Measurements from ENCODE around the gene AOPEP.

AOPEP gene

DNA sequence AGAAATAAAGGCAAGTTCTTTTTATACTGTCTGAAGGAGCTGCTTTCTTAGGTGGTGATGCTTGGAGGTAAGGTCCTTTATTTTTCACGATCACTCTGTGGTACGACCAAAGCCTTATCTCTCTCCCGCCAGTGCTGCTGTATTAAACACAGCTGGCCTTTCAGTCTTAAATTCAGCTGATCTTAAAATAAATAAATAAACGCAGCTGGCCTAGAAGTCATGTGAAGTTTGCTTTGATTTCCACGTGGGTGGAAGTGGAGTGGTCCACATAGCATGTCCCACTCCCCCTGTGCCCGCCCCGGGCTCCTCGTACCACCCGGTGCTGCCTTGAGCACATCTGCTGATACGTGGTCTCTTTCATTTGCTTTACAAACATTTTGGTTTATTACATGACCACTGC is 330.6 kb downstream of the AOPEP start:
- no peaks in the 10 kb centered on the region for H3K9me2 ChIP-seq (ENCODE audit: low read depth, low read length)
- H3K27ac ChIP-seq (ENCODE audit: low read depth, low read length, poor library complexity, severe bottlenecking): peak overlapping the region; percentile 57
- H3K9ac ChIP-seq (ENCODE audit: low read length): no peak overlapping the region; the same call in 1 of the 2 replicates
- H3K79me2 ChIP-seq (ENCODE audit: insufficient read depth, low read length): no peaks in the 10 kb centered on the region
- H2AFZ ChIP-seq (ENCODE audit: low read length): no peak overlapping the region
- peaks cover 3% of the 10 kb centered on the region; the same call in 1 of the 2 replicates for H4K20me1 ChIP-seq (ENCODE audit: insufficient read depth, low read length)
- peaks cover 38% of the 10 kb centered on the region for H3K4me1 ChIP-seq (ENCODE audit: insufficient read depth, low read length, severe bottlenecking)
- no peaks in the 10 kb centered on the region; the same call in 1 of the 2 replicates for H3F3A ChIP-seq (ENCODE audit: insufficient read depth, low read length)
- TF ChIP-seq EZH2 (IDR thresholded peaks at IDR 0.05; ENCODE audit: borderline replicate concordance, low read length): no peak
- TF ChIP-seq, protein P1, sequence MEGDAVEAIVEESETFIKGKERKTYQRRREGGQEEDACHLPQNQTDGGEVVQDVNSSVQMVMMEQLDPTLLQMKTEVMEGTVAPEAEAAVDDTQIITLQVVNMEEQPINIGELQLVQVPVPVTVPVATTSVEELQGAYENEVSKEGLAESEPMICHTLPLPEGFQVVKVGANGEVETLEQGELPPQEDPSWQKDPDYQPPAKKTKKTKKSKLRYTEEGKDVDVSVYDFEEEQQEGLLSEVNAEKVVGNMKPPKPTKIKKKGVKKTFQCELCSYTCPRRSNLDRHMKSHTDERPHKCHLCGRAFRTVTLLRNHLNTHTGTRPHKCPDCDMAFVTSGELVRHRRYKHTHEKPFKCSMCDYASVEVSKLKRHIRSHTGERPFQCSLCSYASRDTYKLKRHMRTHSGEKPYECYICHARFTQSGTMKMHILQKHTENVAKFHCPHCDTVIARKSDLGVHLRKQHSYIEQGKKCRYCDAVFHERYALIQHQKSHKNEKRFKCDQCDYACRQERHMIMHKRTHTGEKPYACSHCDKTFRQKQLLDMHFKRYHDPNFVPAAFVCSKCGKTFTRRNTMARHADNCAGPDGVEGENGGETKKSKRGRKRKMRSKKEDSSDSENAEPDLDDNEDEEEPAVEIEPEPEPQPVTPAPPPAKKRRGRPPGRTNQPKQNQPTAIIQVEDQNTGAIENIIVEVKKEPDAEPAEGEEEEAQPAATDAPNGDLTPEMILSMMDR (IDR thresholded peaks at IDR 0.05; ENCODE audit: low read length): no peak
- peak overlapping the region; percentile 14 for H3K4me2 ChIP-seq (ENCODE audit: low read length)
- H3K4me3 ChIP-seq (ENCODE audit: low read depth, low read length, poor library complexity, severe bottlenecking): no peak overlapping the region
- H3K9me3 ChIP-seq (ENCODE audit: low read length): no peaks in the 10 kb centered on the region
- peaks cover 8% of the 10 kb centered on the region; the same call in 1 of the 2 replicates for H3K36me3 ChIP-seq (ENCODE audit: insufficient read depth, low read length)
- H3K27me3 ChIP-seq (ENCODE audit: insufficient read depth, low read length): no peaks in the 10 kb centered on the region

DNA sequence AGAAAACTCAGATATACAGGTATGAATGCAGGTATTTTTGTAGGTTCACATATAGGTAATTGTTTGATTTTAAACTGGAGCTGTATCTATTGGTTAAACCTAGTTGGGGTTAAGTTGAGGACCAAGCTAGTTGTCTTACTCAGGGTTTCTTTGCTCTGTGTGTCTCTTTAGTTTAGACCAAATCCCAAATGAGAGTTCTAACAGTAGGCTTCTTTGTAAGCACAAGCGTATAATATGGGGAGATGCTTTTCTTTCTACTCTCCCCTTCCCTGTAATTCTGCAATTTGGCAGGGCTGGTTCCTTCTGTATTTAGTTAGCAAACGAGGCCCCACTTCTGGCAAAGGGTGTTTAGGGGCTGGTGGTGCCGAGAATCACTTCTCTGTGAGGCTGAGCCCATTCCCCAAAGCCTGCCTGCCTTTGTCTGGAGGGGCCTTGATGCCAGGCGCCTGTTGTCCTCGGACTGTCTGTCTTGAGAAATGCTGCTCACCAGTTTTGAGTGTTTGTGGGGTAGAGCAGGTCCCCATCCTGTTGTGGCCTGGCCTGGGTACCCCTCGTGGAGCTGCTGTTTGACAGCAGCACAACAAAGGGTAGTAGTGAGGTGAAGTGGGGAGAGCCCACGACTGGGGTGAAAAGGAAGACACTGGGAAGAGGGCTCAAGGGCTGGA is 331.8 kb downstream of the AOPEP start:
- H3K27ac ChIP-seq (ENCODE audit: low read depth, low read length, poor library complexity, severe bottlenecking): peak overlapping the region; percentile 57
- no peaks in the 10 kb centered on the region for H3K9me2 ChIP-seq (ENCODE audit: low read depth, low read length)
- no peak overlapping the region for H3K4me3 ChIP-seq (ENCODE audit: low read depth, low read length, poor library complexity, severe bottlenecking)
- no peak for TF ChIP-seq EZH2 (IDR thresholded peaks at IDR 0.05; ENCODE audit: borderline replicate concordance, low read length)
- TF ChIP-seq, protein P1 (IDR thresholded peaks at IDR 0.05; ENCODE audit: low read length): no peak
- peaks cover 3% of the 10 kb centered on the region; the same call in 1 of the 2 replicates for H4K20me1 ChIP-seq (ENCODE audit: insufficient read depth, low read length)
- no peak overlapping the region for H3K4me2 ChIP-seq (ENCODE audit: low read length)
- peaks cover 44% of the 10 kb centered on the region for H3K4me1 ChIP-seq (ENCODE audit: insufficient read depth, low read length, severe bottlenecking)
- no peaks in the 10 kb centered on the region for H3K9me3 ChIP-seq (ENCODE audit: low read length)
- no peaks in the 10 kb centered on the region; the same call in 1 of the 2 replicates for H3F3A ChIP-seq (ENCODE audit: insufficient read depth, low read length)
- no peaks in the 10 kb centered on the region for H3K79me2 ChIP-seq (ENCODE audit: insufficient read depth, low read length)
- H2AFZ ChIP-seq (ENCODE audit: low read length): no peak overlapping the region
- no peak overlapping the region for H3K9ac ChIP-seq (ENCODE audit: low read length)
- peaks cover 12% of the 10 kb centered on the region; the same call in 1 of the 2 replicates for H3K36me3 ChIP-seq (ENCODE audit: insufficient read depth, low read length)
- H3K27me3 ChIP-seq (ENCODE audit: insufficient read depth, low read length): no peaks in the 10 kb centered on the region

DNA sequence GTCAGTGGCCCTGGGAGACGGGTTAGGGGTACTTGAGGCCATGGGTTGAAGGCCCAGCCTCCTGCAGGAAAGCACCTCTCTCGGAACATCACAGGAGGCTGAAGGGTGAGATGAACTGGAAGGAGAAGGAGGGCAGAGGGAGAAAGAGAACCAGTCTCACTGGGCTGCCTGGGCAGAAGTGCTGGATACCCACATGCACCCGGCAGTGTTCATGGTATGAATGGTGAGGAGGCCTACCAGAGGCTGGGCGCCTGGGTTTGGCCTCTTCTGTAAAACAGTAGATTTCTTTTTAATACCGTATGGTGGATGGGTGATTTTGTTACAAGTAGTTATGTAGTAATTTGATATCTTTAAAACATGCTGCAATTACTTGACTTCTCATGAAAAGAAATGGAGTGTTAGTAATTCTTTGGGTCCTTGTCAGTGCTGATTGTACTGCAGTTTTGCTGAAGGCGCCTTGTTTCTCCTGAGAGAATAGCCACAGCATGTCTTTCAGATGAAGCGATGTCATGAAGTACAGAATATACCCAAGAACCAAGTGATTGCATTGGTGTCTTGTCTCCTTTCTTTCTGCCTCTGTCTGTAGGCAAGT is 332.4 kb downstream of the AOPEP start:
- no peaks in the 10 kb centered on the region; the same call in 1 of the 2 replicates for H3F3A ChIP-seq (ENCODE audit: insufficient read depth, low read length)
- no peak overlapping the region for H3K4me3 ChIP-seq (ENCODE audit: low read depth, low read length, poor library complexity, severe bottlenecking)
- peaks cover 3% of the 10 kb centered on the region; the same call in 1 of the 2 replicates for H4K20me1 ChIP-seq (ENCODE audit: insufficient read depth, low read length)
- no peaks in the 10 kb centered on the region for H3K9me2 ChIP-seq (ENCODE audit: low read depth, low read length)
- H3K4me1 ChIP-seq (ENCODE audit: insufficient read depth, low read length, severe bottlenecking): peaks cover 44% of the 10 kb centered on the region
- H2AFZ ChIP-seq (ENCODE audit: low read length): no peak overlapping the region
- no peaks in the 10 kb centered on the region for H3K79me2 ChIP-seq (ENCODE audit: insufficient read depth, low read length)
- no peak overlapping the region for H3K27ac ChIP-seq (ENCODE audit: low read depth, low read length, poor library complexity, severe bottlenecking)
- H3K4me2 ChIP-seq (ENCODE audit: low read length): no peak overlapping the region
- H3K27me3 ChIP-seq (ENCODE audit: insufficient read depth, low read length): no peaks in the 10 kb centered on the region
- no peak for TF ChIP-seq EZH2 (IDR thresholded peaks at IDR 0.05; ENCODE audit: borderline replicate concordance, low read length)
- TF ChIP-seq, protein P1 (IDR thresholded peaks at IDR 0.05; ENCODE audit: low read length): no peak
- H3K36me3 ChIP-seq (ENCODE audit: insufficient read depth, low read length): peaks cover 18% of the 10 kb centered on the region; the same call in 1 of the 2 replicates
- H3K9ac ChIP-seq (ENCODE audit: low read length): no peak overlapping the region
- no peaks in the 10 kb centered on the region for H3K9me3 ChIP-seq (ENCODE audit: low read length)

Measured in OCI-LY1 (cell line).